Neural crest cell (in vitro differentiated cells): ENCODE data around the gene RIPPLY2. TPM values are rescaled to one million over a fixed set of nuclear protein-coding genes. Genes with fewer than 3 reads are reported as not detected.

Source experiments
- DNase-seq: peaks from one replicate; pipeline ENCODE4 v3.0.0; 2021; ENCODE audit warnings: low read depth, mixed read lengths, low spot score
- H3K27ac Mint-ChIP-seq: one replicate; pipeline ENCODE4 v1.8.0; 2021; ENCODE audit warnings: mild to moderate bottlenecking, mixed read lengths; ENCODE audit not compliant: unreplicated experiment
- H3K27me3 Mint-ChIP-seq: 2 replicates; pipeline ENCODE4 v1.8.0; 2021; ENCODE audit warnings: low read depth, mild to moderate bottlenecking, mixed read lengths
- H3K36me3 Mint-ChIP-seq: 2 replicates; pipeline ENCODE4 v1.8.0; 2021; ENCODE audit warnings: low read depth, mild to moderate bottlenecking, mixed read lengths
- H3K4me1 Mint-ChIP-seq: 2 replicates; pipeline ENCODE4 v1.8.0; 2021; ENCODE audit warnings: mixed read lengths
- H3K4me3 Mint-ChIP-seq: one replicate; pipeline ENCODE4 v1.8.0; 2021; ENCODE audit warnings: mild to moderate bottlenecking, mixed read lengths
- H3K9me3 Mint-ChIP-seq: 2 replicates; pipeline ENCODE4 v1.8.0; 2021; ENCODE audit warnings: mixed read lengths
- total RNA-seq: library from RNA; stranded (reverse); gene quantifications from 2 replicates; pipeline ENCODE4 v1.2.1, GENCODE V29; 2021
- TF ChIP-seq, protein P1 (sequence below): fragments of 200-600 bp; sonication (generic); conservative IDR thresholded peaks from 2 replicates; pipeline ENCODE4 v1.5.0; 2021; ENCODE audit warnings: antibody characterized with exemption, mild to moderate bottlenecking

The RIPPLY2 gene
- total RNA-seq, 1 donor from 2014 or later, result 0.72 TPM

DNA sequence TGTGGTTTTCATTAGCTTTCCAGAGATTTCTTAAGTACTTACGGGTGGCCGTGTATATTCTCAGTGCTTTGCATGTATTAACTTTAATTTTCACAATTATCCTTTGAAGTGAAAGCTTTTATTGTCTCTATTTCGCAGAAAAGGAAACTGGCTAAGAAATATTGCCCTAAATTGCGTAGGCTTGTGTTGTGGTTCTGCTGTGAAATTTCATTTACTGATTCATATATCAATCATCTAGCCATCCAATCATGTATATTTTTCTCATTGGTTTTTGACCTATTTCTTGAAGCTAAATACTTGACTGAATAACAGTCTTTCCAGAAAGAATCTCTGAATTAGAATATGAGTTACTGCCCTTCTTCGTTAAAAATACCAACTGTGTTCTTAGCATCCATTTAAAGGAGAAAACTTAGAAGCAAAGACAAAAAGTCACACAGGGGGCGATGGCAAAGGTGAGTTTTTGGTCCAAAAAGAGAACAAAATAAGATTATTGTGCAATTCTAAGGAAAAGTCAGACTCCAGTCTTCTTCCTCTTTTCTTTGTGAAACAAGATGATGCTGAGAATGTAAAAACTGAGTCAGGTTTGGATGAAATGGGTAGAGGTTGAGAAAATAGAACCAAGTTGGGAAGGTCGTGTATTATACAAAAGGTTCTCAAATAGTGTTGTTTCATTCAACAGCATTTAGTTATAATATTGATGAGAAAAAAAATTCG, 7.8 kb downstream of the RIPPLY2 start:
- Mint-ChIP-seq H3K9me3 (no peaks in the 10 kb centered on the region), H3K4me1 (peaks cover 26% of the 10 kb centered on the region), H3K4me3 (peak overlapping the region; percentile 96), H3K27ac (no peak overlapping the region), H3K36me3 (peaks cover 8% of the 10 kb centered on the region), H3K27me3 (peaks cover 33% of the 10 kb centered on the region)
- TF ChIP-seq, protein P1, sequence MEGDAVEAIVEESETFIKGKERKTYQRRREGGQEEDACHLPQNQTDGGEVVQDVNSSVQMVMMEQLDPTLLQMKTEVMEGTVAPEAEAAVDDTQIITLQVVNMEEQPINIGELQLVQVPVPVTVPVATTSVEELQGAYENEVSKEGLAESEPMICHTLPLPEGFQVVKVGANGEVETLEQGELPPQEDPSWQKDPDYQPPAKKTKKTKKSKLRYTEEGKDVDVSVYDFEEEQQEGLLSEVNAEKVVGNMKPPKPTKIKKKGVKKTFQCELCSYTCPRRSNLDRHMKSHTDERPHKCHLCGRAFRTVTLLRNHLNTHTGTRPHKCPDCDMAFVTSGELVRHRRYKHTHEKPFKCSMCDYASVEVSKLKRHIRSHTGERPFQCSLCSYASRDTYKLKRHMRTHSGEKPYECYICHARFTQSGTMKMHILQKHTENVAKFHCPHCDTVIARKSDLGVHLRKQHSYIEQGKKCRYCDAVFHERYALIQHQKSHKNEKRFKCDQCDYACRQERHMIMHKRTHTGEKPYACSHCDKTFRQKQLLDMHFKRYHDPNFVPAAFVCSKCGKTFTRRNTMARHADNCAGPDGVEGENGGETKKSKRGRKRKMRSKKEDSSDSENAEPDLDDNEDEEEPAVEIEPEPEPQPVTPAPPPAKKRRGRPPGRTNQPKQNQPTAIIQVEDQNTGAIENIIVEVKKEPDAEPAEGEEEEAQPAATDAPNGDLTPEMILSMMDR, result no peak
- no peak for DNase-seq

DNA sequence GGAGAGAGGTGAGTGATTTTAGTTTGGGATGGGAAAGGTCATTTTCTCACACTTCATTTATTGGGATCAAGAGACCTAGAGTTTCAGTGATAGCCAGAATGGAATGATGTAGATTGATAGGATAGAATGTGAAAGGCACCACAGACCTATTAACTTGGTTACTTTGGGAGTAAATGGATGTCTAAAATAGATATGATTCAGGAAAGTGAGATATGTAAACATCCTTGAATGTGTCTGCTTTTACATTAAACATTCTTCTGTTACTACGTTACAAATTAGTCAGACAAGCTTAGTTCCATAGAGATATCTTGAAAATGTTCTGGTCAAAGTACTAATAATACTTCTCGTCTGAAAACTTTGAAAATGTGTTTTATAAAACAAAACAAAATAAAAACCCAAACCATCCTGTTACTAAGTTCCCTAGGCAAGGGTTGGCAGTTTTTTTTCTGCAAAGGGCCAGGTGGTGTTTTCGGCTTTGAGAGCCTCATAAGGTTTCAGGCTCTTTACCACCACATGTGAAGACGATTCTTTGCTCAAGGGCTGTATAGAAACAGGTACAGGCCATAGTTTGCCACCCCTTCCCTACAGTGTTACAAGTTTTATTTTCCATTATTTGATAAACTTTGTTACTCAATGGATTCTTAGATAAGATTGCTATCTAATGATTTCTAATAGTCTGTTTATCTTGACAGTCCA, 9.8 kb downstream of the RIPPLY2 start:
- peaks cover 26% of the 10 kb centered on the region for H3K4me1 Mint-ChIP-seq
- peaks cover 19% of the 10 kb centered on the region for H3K27me3 Mint-ChIP-seq
- no peak overlapping the region for H3K27ac Mint-ChIP-seq

DNA sequence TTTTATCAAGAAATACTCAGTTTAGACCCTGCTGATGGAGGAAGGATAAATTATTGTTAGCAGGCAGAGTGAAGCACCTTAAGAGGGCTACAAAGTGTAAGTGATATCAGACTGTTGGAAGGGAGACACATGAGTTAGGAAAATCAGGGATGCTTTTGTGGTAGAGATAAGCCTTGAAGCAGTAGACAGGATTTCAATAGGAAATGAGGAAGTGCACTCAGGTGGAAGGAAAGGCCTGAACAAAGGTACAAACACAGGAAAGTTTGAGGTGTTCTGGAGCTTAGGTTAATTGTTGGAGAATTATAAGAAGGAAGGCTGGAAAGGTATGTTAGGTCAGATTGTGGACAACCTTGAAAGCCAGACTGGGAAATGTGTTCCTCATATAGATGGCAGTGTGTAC, 13.9 kb downstream of the RIPPLY2 start:
- H3K4me3 Mint-ChIP-seq, result no peak overlapping the region
- peaks cover 38% of the 10 kb centered on the region for H3K36me3 Mint-ChIP-seq
- no peak for DNase-seq
- TF ChIP-seq, protein P1, result no peak
- no peaks in the 10 kb centered on the region for H3K27me3 Mint-ChIP-seq
- H3K9me3 Mint-ChIP-seq, result peaks cover 10% of the 10 kb centered on the region
- no peak overlapping the region for H3K27ac Mint-ChIP-seq
- H3K4me1 Mint-ChIP-seq, result peaks cover 4% of the 10 kb centered on the region

More for the DNA sequence above, 9.8 kb downstream of the RIPPLY2 start:
- no peak overlapping the region for H3K4me3 Mint-ChIP-seq
- peaks cover 24% of the 10 kb centered on the region for H3K36me3 Mint-ChIP-seq
- TF ChIP-seq, protein P1, result no peak
- peaks cover 7% of the 10 kb centered on the region for H3K9me3 Mint-ChIP-seq
- DNase-seq, result no peak

DNA sequence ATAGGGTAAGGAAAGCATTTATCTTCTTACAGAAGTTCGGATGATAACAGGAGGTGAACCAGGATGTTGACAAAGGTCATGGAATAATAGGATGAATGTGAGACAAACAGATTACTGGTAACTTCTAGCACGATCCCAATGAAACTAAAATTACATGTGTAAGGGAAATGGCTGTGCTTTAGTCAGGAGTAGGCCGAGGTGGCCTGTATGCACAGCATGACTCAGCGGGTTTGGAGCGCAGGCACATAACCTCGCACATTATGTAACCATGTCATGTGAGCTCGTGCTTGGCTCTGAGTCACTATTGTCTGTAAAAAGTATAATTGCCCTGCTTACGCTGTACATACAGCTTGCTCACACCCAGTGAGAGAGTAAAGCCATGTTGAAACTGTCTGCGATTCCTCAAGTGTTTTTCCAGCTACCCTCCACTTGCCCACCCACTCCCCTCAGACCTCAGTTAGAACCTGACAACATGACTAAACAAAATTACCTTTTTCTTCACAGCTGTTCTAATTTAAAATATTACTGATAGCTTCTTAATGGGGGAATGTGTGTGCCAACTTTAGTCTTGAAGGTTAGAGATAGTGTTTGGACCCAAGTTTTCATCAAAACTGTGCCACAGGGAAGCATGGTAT, 14.5 kb downstream of the RIPPLY2 start:
- TF ChIP-seq, protein P1, result no peak
- no peak overlapping the region for H3K4me3 Mint-ChIP-seq
- H3K4me1 Mint-ChIP-seq, result peaks cover 4% of the 10 kb centered on the region
- H3K27ac Mint-ChIP-seq, result no peak overlapping the region
- peaks cover 10% of the 10 kb centered on the region for H3K9me3 Mint-ChIP-seq
- peaks cover 38% of the 10 kb centered on the region for H3K36me3 Mint-ChIP-seq
- peak; percentile 3 for DNase-seq
- no peaks in the 10 kb centered on the region for H3K27me3 Mint-ChIP-seq

DNA sequence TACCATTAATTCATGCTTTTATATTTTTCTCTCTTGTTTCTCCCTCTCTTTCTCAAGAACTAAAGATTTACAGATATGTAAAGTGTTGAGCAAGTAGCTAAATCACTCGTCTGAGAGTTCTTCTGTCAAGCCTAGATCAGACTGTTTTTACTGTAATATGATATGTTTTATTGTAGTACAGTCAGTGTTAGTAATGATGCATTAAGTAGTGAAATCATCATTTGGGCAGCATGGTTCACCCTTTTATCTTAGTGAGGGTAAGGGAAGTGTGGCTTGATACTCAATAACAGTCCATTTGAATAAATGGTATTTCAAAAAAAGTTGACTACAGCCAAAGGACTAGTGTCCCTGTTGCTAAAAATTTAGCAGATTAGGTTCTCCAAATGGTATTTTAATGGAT, 15.5 kb downstream of the RIPPLY2 start:
- no peak for DNase-seq
- Mint-ChIP-seq H3K27me3 (no peaks in the 10 kb centered on the region), H3K4me1 (peaks cover 6% of the 10 kb centered on the region), H3K9me3 (peaks cover 10% of the 10 kb centered on the region), H3K36me3 (peaks cover 38% of the 10 kb centered on the region), H3K4me3 (no peak overlapping the region), H3K27ac (no peak overlapping the region)
- TF ChIP-seq, protein P1, result no peak
